Sigmoid colon (tissue), 3 donors: Measurements from ENCODE around the gene CPM.

Experiments used
- POLR2A ChIP-seq, 2 donors: fragments of 450-650 bp; IDR thresholded peaks; one replicate each; pipeline ENCODE4 v1.6.1; 2016; ENCODE audit warnings: antibody characterized with exemption in 2 of 2, mild to moderate bottlenecking in 2 of 2, moderate library complexity in 2 of 2
- TF ChIP-seq, protein P1 (sequence below), 4 experiments: fragments of 450-650 bp in 3 of 4; fragments of 200-600 bp in 1 of 4; IDR thresholded peaks; one replicate each; pipeline ENCODE4 v1.5.1; 2016 to 2019; ENCODE audit warnings: antibody characterized with exemption in 4 of 4, mild to moderate bottlenecking in 3 of 4, moderate library complexity in 2 of 4

DNA sequence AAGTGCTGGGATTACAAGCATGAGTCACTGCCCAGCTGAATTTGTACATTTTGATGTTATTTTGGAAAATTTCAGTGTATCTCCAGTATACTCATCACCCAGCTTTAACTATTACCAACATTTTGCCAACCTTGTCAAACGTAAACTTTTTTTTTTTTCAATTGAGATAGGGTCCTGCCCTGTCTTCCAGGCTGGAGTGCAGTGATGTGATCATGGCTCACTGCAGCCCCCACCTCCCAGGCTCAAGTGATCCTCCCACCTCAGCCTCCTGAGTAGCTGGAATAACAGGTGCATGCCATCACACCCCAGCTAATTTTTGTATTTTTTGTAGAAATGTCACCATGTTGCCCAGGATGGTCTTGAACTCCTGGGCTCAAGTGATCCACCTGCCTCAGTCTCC is 95.8 kb downstream of the CPM start:
- TF ChIP-seq, protein P1, sequence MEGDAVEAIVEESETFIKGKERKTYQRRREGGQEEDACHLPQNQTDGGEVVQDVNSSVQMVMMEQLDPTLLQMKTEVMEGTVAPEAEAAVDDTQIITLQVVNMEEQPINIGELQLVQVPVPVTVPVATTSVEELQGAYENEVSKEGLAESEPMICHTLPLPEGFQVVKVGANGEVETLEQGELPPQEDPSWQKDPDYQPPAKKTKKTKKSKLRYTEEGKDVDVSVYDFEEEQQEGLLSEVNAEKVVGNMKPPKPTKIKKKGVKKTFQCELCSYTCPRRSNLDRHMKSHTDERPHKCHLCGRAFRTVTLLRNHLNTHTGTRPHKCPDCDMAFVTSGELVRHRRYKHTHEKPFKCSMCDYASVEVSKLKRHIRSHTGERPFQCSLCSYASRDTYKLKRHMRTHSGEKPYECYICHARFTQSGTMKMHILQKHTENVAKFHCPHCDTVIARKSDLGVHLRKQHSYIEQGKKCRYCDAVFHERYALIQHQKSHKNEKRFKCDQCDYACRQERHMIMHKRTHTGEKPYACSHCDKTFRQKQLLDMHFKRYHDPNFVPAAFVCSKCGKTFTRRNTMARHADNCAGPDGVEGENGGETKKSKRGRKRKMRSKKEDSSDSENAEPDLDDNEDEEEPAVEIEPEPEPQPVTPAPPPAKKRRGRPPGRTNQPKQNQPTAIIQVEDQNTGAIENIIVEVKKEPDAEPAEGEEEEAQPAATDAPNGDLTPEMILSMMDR (IDR thresholded peaks at IDR 0.05), result no peak
- no peak for TF ChIP-seq POLR2A (IDR thresholded peaks at IDR 0.05)
